HG03025 (cell line): ENCODE data around the gene PROX2.

ENCODE experiments used
- ATAC-seq: cut with Tn5 transposase; IDR thresholded peaks from one replicate; pipeline ENCODE4 v1.9.1; 2021; ENCODE audit warnings: mild to moderate bottlenecking, moderate library complexity; ENCODE audit not compliant: unreplicated experiment, low FRiP score

The PROX2 gene

DNA sequence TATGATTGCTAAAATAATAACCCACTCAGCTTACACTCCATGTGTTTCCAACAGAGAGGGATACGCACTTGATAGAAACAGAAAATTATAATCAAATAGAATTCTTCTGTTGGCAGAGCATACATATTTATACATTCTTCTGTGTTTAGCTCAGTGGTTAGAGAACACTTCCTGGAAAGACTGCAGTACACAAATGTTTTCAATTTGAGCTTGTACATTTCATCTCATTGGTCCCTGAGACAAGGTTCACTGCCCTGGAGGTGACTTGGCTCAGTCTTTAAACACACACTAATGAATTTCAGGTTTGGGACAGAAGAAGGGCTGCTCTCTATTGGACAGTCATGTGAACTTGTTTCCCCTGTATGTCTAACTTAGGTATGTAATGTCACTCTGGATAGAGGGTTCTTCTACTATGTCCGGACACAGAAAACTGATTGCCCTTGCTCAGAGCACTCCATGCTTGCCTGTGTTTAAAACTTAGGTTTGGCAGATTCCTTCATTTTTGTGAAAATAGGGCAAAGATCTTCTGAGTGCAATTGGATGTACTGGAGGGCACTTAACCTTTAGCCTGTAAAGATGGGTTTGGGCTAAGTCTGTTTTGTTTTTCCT is 22.9 kb downstream of the PROX2 start:
- no peak for ATAC-seq

DNA sequence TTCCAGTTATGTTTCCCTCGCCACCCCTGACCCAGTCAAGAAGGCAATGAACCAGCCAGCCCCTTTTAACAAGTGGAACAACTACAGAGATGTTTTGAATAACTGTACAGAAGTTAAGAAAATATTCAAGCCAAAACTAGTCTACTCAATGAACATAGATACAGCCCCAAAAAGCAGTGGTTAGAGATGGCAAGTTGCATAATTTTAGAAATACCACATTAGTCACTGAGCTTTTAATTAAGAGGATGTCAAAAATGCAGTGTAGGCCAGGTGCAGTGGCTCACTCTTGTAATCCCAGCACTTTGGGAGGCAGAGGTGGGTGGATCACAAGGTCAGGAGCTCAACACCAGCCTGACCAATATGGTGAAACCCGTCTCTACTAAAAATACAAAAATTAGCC is 27.2 kb downstream of the PROX2 start:
- ATAC-seq = no peak

DNA sequence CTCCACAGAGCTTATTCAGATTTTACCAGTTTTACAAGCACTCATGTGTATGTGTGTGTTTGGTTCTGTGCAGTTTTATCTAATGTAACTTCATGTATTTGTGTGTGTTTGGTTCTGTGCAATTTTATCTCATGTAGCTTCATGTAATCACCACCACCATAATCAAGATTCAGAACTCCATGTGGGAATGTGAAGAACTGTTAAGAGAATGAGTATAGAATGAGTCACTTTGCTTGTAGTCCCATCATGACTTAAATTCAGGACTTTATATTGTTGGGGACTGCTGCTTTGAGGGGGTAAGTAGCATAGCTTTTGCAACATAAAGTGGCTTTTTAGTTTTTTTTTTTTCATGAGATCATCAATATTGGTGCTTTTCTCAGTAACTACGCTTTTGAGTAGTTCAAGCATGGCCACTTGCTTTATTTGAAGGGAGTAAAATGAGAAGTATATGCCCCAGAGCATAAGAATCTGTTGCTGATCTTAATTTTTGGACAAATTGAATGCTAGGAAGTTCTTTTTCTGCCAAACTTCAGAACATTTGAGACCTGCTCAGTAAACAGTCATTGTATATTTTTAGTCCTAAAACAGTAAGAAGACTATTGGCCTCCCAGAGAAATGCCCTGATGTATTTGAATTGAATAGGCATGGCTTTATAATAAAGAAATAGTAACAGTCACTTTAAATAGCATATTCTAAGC is 28.8 kb downstream of the PROX2 start:
- ATAC-seq = no peak

DNA sequence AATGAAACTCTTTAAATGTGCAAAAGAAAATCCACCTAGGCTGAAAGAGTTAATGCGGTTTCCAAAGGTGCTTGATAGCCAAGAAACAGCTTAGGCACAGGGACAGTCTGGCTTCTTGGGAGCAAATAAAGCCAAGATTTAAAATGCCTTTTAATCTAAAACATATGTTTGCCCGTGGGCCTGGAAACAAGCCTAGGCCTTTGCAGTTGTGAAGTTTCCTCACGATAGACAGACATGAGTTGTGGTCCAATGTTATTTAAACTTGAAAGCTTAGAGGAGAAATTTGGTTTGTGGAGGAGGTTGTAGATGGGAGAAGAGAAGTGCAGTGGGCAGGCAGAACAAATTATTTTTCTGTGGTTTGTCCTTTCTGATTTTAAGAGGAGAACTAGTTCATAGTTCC is 29.8 kb downstream of the PROX2 start:
- ATAC-seq = no peak

DNA sequence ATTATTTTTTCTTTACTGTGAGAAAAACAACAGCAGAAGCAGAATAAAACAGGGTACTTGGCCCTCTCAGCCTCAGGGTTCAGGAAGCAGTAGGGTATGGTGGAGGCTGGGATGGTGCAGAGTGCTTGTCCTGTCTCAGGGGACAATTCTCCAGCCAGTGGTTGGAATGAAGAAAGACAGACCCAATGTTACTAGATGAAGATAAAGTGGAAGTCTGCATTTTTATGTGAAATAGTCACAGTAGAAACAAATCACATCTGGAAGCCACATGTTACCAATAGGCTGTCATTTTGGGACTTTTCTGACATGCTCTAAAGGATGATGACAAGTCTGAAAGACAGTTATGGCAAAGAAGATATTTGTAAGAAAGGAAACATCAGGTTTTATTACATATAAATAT is 32.3 kb downstream of the PROX2 start:
- ATAC-seq = no peak

DNA sequence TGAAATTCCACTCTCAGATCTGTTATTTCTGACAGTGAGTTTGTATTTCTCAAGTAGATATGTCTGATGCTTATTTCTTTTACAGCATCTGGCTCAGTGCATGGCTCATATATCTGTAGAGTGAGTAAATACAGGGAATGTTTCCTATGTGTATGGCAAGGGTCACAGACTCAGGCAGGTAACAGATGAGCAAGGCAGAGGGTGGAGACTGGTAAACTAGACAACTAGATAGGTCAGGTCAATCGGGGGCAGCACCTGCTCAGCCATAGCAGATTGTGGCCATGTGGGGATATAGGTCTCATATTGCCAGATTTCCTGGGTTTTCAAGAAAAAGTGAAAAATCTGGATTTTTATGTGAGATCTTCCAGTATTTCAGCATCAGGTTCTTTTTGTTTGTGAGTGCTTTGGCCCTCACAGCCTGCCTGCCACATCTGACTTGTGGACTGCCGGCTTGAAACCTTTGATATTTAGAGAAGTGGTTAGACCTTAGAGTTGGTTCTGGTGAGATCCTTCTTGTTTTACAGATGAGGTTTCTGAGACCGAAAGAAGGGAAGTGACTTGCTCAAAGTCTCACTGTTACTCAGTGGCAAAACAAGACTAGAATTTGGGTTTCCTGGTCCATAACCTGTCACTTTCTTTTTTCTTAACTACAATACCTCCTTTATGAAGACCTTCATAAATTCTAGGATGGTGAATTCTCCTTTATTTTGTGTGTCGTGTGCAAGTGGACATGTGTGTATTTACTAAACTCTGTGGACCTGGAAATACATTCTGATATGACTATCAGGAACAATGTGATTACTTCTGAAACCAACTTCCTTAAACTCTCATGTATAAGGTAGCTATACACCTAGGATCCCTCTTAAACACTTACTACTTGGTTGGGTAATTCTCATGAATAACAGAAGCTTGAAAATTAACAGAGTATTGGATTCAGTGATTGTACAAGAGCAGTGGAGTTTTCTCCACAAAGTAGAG is 34.4 kb downstream of the PROX2 start:
- ATAC-seq = peak; percentile 62

DNA sequence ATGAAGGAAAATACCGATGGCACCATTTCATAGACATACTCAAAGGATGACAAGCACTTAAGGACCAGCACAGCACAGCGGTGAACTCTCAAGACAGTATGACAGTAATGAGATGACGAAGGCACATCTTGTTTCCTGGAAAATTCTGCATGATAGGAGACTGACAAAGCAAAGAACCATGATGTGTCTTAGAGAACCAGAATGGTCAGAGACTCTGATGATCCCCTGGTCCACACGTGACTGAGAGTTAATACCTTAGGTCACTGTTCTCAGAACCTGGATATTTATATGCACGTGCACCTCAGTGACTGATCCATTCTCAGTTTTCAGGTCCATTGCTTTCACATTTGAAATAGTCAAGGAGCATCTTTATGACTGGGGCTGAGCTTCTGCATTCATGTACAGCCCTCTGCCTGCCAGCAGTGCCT is 35.3 kb downstream of the PROX2 start:
- ATAC-seq = peak; percentile 48

DNA sequence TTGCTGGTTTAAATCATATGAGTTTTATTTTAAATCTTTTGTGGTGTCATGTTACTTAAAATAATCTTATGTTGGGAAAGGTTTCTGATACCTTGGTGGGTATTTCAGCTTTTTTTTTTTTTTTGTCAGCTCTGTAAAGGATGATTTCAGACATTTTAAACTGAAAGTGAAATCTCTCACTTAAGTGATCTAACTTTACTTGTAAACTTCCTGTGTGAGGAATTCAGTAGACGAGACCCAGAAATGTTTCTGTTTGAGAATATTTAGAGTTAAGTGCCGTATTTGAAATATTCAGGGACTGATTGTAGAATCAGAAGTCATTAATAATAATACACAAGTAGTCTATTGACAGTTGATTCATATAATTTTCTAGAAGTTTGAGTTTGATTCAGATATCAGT is 37.8 kb downstream of the PROX2 start:
- no peak for ATAC-seq

DNA sequence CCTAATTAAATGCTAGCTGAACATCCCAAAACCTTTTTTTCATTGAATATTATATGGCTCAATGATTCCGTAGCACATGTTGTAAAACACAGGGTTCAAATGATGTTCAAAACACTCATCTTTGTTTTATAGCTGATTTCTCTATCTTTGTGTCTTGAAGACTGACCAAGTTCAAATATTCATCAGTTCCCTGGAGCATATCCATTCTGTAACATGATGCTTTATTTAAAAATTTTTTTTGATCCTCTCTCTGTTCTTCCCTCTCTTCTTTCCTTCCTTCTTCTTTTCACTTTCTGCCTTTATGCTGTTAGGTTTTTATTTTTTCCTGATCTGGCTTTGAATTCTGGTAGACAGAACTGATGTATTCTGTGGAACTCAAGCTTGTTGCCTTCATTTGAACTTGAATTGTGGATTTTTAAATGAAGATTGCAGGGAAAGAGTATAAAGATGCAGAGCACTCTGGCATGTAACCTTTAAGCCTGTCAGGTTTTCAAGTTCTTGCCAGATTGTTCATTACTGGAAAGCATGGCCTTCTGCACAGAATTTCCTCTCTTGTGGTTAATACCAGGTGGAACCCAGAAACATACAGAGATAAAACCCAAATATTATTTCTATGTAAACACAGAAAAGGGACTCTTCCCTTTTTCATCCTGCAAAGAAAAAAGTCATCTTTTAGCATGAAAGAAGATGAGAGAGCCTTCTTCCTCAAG is 39.5 kb downstream of the PROX2 start:
- ATAC-seq = no peak

DNA sequence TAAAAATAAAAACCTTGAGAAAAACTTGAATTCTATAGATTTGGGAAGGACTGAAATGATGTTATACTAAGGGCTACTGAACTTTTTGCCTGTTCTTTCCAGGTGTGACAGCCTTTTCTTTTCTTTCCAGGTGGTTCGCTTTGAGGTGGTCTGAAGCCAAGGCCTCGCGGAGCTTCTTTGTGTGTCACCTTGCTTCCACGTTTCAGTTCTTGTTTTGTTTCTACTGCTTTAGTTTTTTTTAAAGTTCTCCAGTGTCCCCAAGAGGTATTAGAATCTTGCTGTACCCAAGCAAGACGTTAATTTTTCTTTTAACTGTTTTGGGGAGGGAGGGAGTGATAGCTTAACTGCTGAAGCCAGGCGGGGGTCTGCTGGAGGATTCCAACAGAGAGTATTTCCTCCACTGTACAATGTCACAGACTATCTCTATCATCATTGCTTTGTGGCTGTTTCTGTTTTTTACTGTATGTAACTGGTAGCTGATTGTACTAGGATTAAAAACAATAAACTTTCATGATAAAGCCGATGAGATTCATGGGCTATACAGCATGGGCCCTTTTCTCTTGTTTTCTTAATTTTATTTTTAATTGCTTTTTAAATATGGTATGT is 40.2 kb downstream of the PROX2 start:
- no peak for ATAC-seq

DNA sequence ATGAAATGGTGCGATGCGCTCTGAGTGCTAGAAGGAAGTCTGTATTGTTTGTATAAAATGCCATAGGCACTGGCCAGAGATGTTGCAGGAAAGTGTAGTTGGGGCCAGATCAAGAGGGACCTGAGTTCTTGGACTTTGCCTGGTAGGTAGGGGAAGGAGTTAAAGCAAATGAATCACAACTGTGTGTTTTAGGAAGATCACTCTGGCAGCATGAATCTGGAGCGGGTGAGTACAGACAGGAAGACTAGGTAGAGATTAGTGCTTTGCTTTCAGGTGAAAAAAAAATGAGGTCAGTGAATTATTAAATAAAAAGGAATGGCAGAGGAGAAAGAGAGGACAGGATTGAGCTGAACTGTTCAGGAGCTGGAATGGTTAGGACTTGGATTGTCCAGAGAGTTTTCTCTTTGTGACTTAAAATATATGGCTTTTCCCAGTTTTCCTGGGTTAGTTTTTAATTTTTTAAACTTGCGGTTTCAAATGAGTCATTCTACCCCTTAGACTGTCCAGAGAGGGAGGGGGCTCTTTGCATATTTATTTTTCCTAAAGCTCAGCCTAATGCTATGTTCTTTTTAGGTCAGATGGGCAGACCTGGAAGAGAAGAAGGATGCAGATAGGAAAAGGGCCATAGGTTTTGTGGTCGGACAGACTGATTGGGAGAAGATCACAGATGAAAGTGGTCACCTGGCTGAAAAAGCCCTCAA is 41.1 kb downstream of the PROX2 start:
- no peak for ATAC-seq

DNA sequence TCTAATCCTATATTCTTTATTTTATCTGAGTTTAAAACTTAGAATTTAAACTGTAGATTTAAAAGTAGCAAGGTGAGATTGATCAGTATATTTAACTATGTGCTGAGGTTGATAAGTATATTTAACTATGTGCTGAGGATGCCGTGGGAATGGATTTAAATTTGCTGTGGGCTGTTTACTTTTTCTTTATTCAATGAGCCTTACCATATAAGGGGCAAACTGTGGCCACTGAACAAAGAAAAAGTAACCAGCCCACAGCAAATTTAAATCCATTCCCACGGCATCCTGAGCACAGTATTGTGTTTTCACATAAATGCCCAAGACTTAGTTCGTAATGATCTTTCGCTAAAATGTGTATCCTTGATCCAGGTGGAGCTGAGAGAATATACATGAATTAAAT is 43.1 kb downstream of the PROX2 start:
- ATAC-seq = no peak

DNA sequence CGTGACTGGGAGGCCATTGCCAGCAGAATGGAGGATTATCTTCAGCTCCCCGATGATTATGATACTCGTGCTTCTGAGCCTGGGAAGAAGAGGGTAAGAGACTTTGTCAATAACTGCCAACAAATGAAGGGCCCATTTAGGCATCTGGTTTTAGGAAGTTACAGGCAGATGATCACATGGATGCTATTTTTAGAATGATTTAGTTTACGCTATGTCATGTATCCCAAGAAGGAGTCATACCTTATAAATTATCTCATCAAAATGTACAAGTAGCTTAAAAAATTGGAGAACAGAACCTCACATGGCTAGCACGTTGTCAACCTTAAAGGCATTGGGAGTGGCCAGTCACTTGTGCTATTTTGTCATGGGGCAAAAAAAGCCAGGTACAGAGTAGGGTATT is 46.7 kb downstream of the PROX2 start:
- no peak for ATAC-seq

DNA sequence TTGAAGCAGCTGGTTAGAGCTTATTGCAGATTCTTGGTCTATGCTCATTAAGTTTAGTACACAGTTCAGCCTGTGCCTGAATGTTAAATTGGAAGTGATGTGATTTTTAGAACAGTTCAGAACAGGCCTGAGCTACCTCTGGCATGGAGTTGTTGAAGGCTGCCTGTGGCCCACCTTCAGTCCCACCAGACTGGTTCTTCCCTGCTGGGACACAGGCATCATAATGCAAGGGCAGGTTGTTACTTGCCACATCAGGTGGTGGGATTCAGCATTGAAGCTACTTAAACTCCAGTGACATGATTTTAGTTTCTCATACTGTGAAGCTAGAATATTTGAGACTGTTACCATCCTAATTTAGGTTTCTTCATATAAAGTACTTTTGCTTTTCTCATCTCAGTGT is 49.4 kb downstream of the PROX2 start:
- no peak for ATAC-seq
